Endothelial cell of umbilical vein (primary cell): ENCODE results near the gene R3HCC1L.
"Not testable (repeated sequence)": the region's sequence is repeated elsewhere in the genome, so short reads cannot be mapped to it uniquely, and the experiment has no call there.

ENCODE experiments used
- CTCF ChIP-seq, 2 donors: IDR thresholded peaks; 1 replicate in 1 of 2; 2 replicates in 1 of 2; pipeline ENCODE4 v1.5.1; 2011; ENCODE audit warnings: low read length in 2 of 2, mild to moderate bottlenecking in 2 of 2, moderate library complexity in 2 of 2, control low read depth in 1 of 2, inconsistent platforms in 1 of 2, low read depth in 1 of 2; ENCODE audit not compliant: insufficient read depth in 1 of 2; ENCODE audit errors: extremely low read depth in 1 of 2
- POLR2A ChIP-seq: IDR thresholded peaks from 2 replicates; pipeline ENCODE4 v1.6.1; 2012; ENCODE audit warnings: low read depth, mild to moderate bottlenecking, control low read depth, low read length

GRCh38 chr10:98228266-98228665 lies 93.8 kb downstream of the R3HCC1L start:
- TF ChIP-seq CTCF (IDR thresholded peaks at IDR 0.05; ENCODE audit: extremely low read depth in 1 of 2, insufficient read depth in 1 of 2, low read depth in 1 of 2, low read length in 2 of 2); POLR2A: not testable (repeated sequence)
